BJ (cell line): ENCODE data around the gene PYDC1. TPM values are rescaled to one million over a fixed set of nuclear protein-coding genes. Genes with fewer than 3 reads are reported as not detected.

Source experiments
- CTCF ChIA-PET: fragments of 350-600 bp; formaldehyde crosslinking; extraction: SDS; loops from one replicate; lab custom pipeline; 2021; ENCODE audit warnings: antibody characterized with exemption, inconsistent platforms; lab: Yijun Ruan, JAX
- POLR2A ChIA-PET: fragments of 300-600 bp; sonication (Branson Sonifier 250); formaldehyde crosslinking; extraction: SDS; loops from one replicate; lab custom pipeline; 2021; ENCODE audit warnings: antibody characterized with exemption; lab: Charles Lee
- DNase-seq: peaks from one replicate; pipeline ENCODE4 v3.0.0-alpha.2; 2011; ENCODE audit warnings: low read depth
- H3K27me3 ChIP-seq: 2 replicates; pipeline ENCODE4 v1.6.0; 2011; ENCODE audit warnings: low read length; ENCODE audit not compliant: control insufficient read depth, insufficient read depth
- H3K36me3 ChIP-seq: 2 replicates; pipeline ENCODE4 v1.5.1; 2011; ENCODE audit warnings: low read length; ENCODE audit not compliant: control insufficient read depth, insufficient read depth
- H3K4me3 ChIP-seq: 2 replicates; pipeline ENCODE4 v1.5.1; 2011; ENCODE audit warnings: low read depth, mild to moderate bottlenecking, control low read depth, low read length
- CTCF ChIP-seq: IDR thresholded peaks from 2 replicates; pipeline ENCODE4 v1.5.1; 2011; ENCODE audit warnings: low read depth, mild to moderate bottlenecking, control low read depth, inconsistent platforms, low read length, moderate library complexity; ENCODE audit not compliant: insufficient read depth
- polyA plus RNA-seq: library from polyadenylated mRNA; depleted of rRNA; stranded (reverse); fragments of >200 nt; gene quantifications from 2 replicates; pipeline ENCODE4 v1.2.3, GENCODE V29; 2011

Gene PYDC1
- polyA plus RNA-seq, 1 experiment, result not detected

DNA sequence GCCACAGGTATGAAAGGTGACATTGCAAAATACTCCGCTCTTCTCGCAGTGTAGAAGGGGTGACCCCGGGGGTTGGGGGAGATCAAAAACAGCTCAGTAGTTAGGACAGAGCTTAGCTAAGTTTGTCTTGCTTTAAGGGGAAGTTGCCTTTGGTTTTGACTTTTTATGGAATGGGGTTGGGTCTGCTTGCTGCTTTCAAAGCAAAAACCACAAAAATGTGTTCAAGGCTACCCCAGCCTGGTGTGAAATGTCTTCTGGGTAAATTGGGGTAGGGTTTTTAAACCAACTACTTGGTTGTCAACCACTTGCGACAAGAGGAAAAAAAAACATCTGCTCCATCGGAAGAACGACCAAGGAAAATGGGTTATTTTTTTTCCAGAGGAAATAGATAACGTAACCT, 30.8 kb downstream of the PYDC1 start:
- Histone ChIP-seq H3K4me3 (no peak overlapping the region), H3K36me3 (peaks cover 46% of the 10 kb centered on the region), H3K27me3 (no peaks in the 10 kb centered on the region)
- ChIA-PET POLR2A (no interaction called here), CTCF (interaction anchor here (0.5 kb wide), 1 partner anchor 69 kb away, joined by 3 read pairs; the partner anchor contains the start of gene KAT8)
- no peak for TF ChIP-seq CTCF
- no peak for DNase-seq

GRCh38 chr16:31185339-31185738, 31.6 kb downstream of the PYDC1 start:
- DNase-seq, result no peak
- Histone ChIP-seq H3K27me3 (no peaks in the 10 kb centered on the region), H3K4me3 (no peak overlapping the region), H3K36me3 (peaks cover 42% of the 10 kb centered on the region)
- POLR2A ChIA-PET, result no interaction called here
- no peak for TF ChIP-seq CTCF
- CTCF ChIA-PET, result interaction anchor here (1.9 kb wide), 1 partner anchor 257 kb away, joined by 4 read pairs; the partner anchor contains the start of gene ZNF843

GRCh38 chr16:31184888-31185287, 32.0 kb downstream of the PYDC1 start:
- Histone ChIP-seq H3K27me3 (no peaks in the 10 kb centered on the region), H3K4me3 (no peak overlapping the region), H3K36me3 (peaks cover 37% of the 10 kb centered on the region)
- CTCF ChIA-PET, result interaction anchor here (1.9 kb wide), 1 partner anchor 258 kb away, joined by 4 read pairs; the partner anchor contains the start of gene ZNF843
- TF ChIP-seq CTCF, result no peak
- DNase-seq, result no peak
- POLR2A ChIA-PET, result interaction anchor here (0.6 kb wide), 1 partner anchor 28 kb away, joined by 7 read pairs; no protein-coding TSS in a partner anchor

GRCh38 chr16:31183432-31184428, 33.2 kb downstream of the PYDC1 start:
- ChIA-PET CTCF (interaction anchor here (1.2 to 2.1 kb wide), 3 partner anchors 41 to 268 kb away, joined by 4 to 9 read pairs (median 4); partner anchors contain the start of gene ZNF843), POLR2A (interaction anchor here (0.6 kb wide), 1 partner anchor 27 kb away, joined by 7 read pairs; no protein-coding TSS in a partner anchor)
- Histone ChIP-seq H3K27me3 (no peaks in the 10 kb centered on the region), H3K4me3 (no peak overlapping the region), H3K36me3 (peaks cover 29% of the 10 kb centered on the region)
- DNase-seq, result no peak
- TF ChIP-seq CTCF, result no peak

GRCh38 chr16:31182391-31182790, 34.5 kb downstream of the PYDC1 start:
- peaks cover 23% of the 10 kb centered on the region for H3K36me3 ChIP-seq
- ChIA-PET POLR2A (interaction anchor here (0.6 kb wide), 1 partner anchor 230 kb away, joined by 3 read pairs; no protein-coding TSS in a partner anchor), CTCF (interaction anchor here (0.6 to 2.1 kb wide), 4 partner anchors 19 to 517 kb away, joined by 3 to 9 read pairs (median 3); no protein-coding TSS in a partner anchor)
- H3K27me3 ChIP-seq, result no peaks in the 10 kb centered on the region
- H3K4me3 ChIP-seq, result peak overlapping the region; percentile 85
- TF ChIP-seq CTCF, result no peak
- DNase-seq, result no peak
